Inflammatory macrophage treated with lipopolysaccharide for 1 hour (primary cell): ENCODE results near the gene LBX2.
A peak's percentile ranks its signal among the peaks of the same experiment; 100 is the strongest.
"Not testable (repeated sequence)": the region's sequence is repeated elsewhere in the genome, so short reads cannot be mapped to it uniquely, and the experiment has no call there.

Experiments used
- DNase-seq, 2 donors: peaks; one replicate each; pipeline ENCODE4 v3.0.0-alpha.2; 2020 to 2022

LBX2 gene

GRCh38 chr2:74503506-74504475, 4.4 kb upstream of the LBX2 start:
- DNase-seq = no peak

- DNase-seq = peak; percentile 67 to 70
Observed at GRCh38 chr2:74502720-74503505, 3.5 kb upstream of the LBX2 start.

GRCh38 chr2:74502147-74502719, 2.8 kb upstream of the LBX2 start:
- no peak for DNase-seq

- DNase-seq = no peak
Observed at GRCh38 chr2:74501335-74502071, 2.1 kb upstream of the LBX2 start.

GRCh38 chr2:74500578-74500946, 1.2 kb upstream of the LBX2 start:
- DNase-seq = no peak

- DNase-seq = no peak
Observed at GRCh38 chr2:74499940-74500577, 656 bp upstream of the LBX2 start.

GRCh38 chr2:74498500-74499266, 720 bp downstream of the LBX2 start:
- DNase-seq = peak in 1 of 2 donors; percentile 45

- no peak for DNase-seq
Observed at GRCh38 chr2:74497777-74498499, 1.5 kb downstream of the LBX2 start.

GRCh38 chr2:74496997-74497776, 2.2 kb downstream of the LBX2 start:
- no peak for DNase-seq

GRCh38 chr2:74495440-74495839, 4.0 kb downstream of the LBX2 start:
- DNase-seq = no peak

GRCh38 chr2:74493546-74493945, 5.9 kb downstream of the LBX2 start:
- DNase-seq = no peak

GRCh38 chr2:74491648-74492544, 7.5 kb downstream of the LBX2 start:
- DNase-seq = no peak

- DNase-seq = no peak
Observed at GRCh38 chr2:74489906-74490305, 9.5 kb downstream of the LBX2 start.

- no peak for DNase-seq
Observed at GRCh38 chr2:74488643-74489481, 10.5 kb downstream of the LBX2 start.

- DNase-seq = no peak
Observed at GRCh38 chr2:74486141-74486540, 13.3 kb downstream of the LBX2 start.

- not testable (repeated sequence) for DNase-seq
Observed at GRCh38 chr2:74483675-74484164, 15.7 kb downstream of the LBX2 start.

- peak; percentile 95 for DNase-seq
Observed at GRCh38 chr2:74482801-74483674, 16.4 kb downstream of the LBX2 start, which contains the start of the genes CCDC142 and TTC31. Gene CCDC142, minus strand, starts transcription at chr2:74482998. Its CDS starts 161 bp downstream, at chr2:74482837. Gene TTC31, plus strand, starts transcription at chr2:74483081. Its CDS starts 15 bp downstream, at chr2:74483096.
